Spleen (tissue), 7 donors: ENCODE measurements around the gene SYT13.

Experiments
- CTCF ChIP-seq, 11 experiments: fragments of 200-600 bp in 7 of 11; fragments of 450-650 bp in 4 of 11; sonication (generic) in 4 of 11; IDR thresholded peaks in 8 of 11; conservative IDR thresholded peaks in 3 of 11; 1 replicate in 7 of 11; 2 replicates in 4 of 11; pipeline versions ENCODE4 v1.4.0 to v1.8.0; 2016 to 2021; ENCODE audit warnings: antibody characterized with exemption in 11 of 11, inconsistent platforms in 4 of 11, mild to moderate bottlenecking in 1 of 11
- POLR2A ChIP-seq, 3 donors: fragments of 450-650 bp; IDR thresholded peaks; one replicate each; pipeline ENCODE4 v1.5.1; 2017; ENCODE audit warnings: antibody characterized with exemption in 3 of 3, mild to moderate bottlenecking in 1 of 3
- donor health status: DM: no; HTN: no; CAD: no; lungs with moderate emphysema.
- donor health status: DM: no; HTN: no; CAD: no.
- donor health status: DM: no; HTN: no; CAD: no.

GRCh38 chr11:45287316-45287903 is 1.3 kb upstream of the SYT13 start:
- TF ChIP-seq CTCF (IDR thresholded peaks at IDR 0.05 in 8 of 11, conservative IDR thresholded peaks at IDR 0.05 in 3 of 11) (no peak), POLR2A (IDR thresholded peaks at IDR 0.05) (no peak)
